Measurements from ENCODE around the gene RCC2.

Gene RCC2

DNA sequence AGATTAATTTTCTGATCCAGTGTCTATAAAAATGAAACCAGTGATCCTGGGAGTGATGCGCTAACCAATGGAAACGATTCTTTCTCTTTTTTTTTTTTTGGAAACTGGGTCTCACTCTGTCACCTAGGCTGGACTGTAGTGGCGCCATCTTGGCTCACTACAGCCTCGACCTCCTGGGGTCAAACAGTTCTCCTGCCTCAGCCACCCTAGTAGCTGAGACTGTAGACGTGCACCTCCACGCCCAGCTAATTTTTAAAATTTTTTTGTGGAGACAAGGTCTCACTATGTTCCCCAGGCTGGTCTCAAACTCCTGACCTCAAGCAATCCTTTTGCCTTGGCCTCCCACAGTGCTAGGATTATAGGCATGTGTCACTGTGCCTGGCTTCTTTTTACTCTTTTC lies 3.4 kb upstream of the RCC2 start:
- DNase-seq (ENCODE audit: low read depth): no peak
- H3K4me3 ChIP-seq (ENCODE audit: control insufficient read depth, low read depth, low read length): no peak overlapping the region
- TF ChIP-seq, protein P1, sequence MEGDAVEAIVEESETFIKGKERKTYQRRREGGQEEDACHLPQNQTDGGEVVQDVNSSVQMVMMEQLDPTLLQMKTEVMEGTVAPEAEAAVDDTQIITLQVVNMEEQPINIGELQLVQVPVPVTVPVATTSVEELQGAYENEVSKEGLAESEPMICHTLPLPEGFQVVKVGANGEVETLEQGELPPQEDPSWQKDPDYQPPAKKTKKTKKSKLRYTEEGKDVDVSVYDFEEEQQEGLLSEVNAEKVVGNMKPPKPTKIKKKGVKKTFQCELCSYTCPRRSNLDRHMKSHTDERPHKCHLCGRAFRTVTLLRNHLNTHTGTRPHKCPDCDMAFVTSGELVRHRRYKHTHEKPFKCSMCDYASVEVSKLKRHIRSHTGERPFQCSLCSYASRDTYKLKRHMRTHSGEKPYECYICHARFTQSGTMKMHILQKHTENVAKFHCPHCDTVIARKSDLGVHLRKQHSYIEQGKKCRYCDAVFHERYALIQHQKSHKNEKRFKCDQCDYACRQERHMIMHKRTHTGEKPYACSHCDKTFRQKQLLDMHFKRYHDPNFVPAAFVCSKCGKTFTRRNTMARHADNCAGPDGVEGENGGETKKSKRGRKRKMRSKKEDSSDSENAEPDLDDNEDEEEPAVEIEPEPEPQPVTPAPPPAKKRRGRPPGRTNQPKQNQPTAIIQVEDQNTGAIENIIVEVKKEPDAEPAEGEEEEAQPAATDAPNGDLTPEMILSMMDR (conservative IDR thresholded peaks at IDR 0.05; ENCODE audit: control insufficient read depth, insufficient read depth, low read depth, low read length): no peak

DNA sequence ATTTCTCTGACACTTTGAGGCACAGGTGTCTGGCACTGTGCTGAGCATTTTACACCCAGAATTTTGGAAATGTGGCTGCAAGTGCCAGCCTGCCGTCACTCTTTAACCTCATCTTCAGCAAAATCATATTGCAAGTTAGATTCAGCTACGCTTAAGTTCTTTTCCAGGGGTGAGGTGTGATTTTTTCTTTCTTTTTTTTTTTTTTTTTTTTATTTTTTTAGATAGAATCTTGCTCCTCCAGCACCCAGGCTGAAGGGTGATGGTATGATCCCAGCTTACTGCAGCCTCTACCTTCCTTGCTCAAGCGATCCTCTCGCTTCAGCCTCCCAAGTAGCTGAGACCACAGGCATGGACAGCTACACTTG lies 2.5 kb upstream of the RCC2 start:
- TF ChIP-seq, protein P1 (conservative IDR thresholded peaks at IDR 0.05; ENCODE audit: control insufficient read depth, insufficient read depth, low read depth, low read length): no peak
- H3K4me3 ChIP-seq (ENCODE audit: control insufficient read depth, low read depth, low read length): no peak overlapping the region
- no peak for DNase-seq (ENCODE audit: low read depth)

DNA sequence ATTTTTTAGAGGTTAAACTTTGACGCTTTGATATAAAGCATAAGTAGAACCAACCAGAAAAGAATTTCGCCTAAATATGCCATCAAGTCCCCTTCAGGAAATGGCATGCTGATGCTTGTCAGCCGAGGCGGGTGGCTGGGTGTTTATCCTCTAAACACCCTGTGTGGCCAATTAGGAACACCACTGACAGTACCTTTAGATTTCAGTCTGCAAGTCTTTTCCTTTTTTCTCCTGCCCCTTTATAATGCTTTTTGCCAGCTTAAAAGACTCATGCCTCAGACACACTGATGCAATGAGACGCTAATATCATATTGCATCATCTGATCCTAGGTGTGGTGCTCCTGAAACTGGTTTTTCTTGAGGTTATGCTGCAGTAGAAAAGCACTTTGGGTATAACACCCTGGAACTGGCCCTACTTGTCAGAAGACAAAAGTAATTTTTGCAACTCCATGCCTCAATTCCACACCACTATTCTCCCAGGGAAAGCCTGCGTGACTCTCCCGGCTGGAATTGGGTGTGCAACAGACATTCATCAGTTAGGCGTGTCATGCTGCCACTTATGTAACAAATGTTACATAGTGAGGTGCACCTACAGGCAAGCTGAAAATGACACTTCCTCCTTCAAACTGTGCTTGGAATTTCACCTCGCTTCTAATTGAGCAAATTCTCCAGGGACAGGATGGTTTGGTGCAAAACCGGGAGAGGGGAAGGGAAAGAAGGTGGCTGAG lies 2.0 kb upstream of the RCC2 start:
- H3K4me3 ChIP-seq (ENCODE audit: control insufficient read depth, low read depth, low read length): no peak overlapping the region
- DNase-seq (ENCODE audit: low read depth): peak; percentile 47
- TF ChIP-seq, protein P1 (conservative IDR thresholded peaks at IDR 0.05; ENCODE audit: control insufficient read depth, insufficient read depth, low read depth, low read length): no peak

DNA sequence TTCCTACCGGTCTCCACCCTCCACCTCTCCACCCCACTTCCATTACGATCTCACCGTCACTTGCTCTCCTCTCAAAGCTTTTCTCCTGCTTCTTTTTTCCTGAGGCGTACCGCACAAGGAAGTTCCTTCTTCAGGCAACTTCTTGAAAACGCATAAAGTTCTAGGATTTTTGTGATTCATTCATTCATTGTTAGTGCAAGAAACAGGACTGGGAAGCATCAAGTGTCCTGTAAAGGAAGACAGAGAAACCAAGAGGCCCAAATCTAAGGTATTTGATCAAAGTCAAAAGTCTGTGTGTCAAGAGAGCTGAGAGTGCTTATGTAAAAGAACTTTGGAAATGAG lies 1.3 kb upstream of the RCC2 start:
- H3K4me3 ChIP-seq (ENCODE audit: control insufficient read depth, low read depth, low read length): no peak overlapping the region
- TF ChIP-seq, protein P1 (conservative IDR thresholded peaks at IDR 0.05; ENCODE audit: control insufficient read depth, insufficient read depth, low read depth, low read length): no peak
- DNase-seq (ENCODE audit: low read depth): no peak

- DNase-seq (ENCODE audit: low read depth): no peak
- peak overlapping the region; percentile 59 for H3K4me3 ChIP-seq (ENCODE audit: control insufficient read depth, low read depth, low read length)
- TF ChIP-seq, protein P1 (conservative IDR thresholded peaks at IDR 0.05; ENCODE audit: control insufficient read depth, insufficient read depth, low read depth, low read length): no peak
Observed at GRCh38 chr1:17440074-17440826, 773 bp upstream of the RCC2 start.

- TF ChIP-seq, protein P1 (conservative IDR thresholded peaks at IDR 0.05; ENCODE audit: control insufficient read depth, insufficient read depth, low read depth, low read length): no peak
- peak overlapping the region; percentile 90 for H3K4me3 ChIP-seq (ENCODE audit: control insufficient read depth, low read depth, low read length)
- peak; percentile 41 for DNase-seq (ENCODE audit: low read depth)
Observed at GRCh38 chr1:17438318-17439249, 893 bp downstream of the RCC2 start.

All from fibroblast of mammary gland (primary cell).